ENCODE measurements around the gene MAPK8IP1. TPM values are rescaled to one million over a fixed set of nuclear protein-coding genes. Genes with fewer than 3 reads are reported as not detected.

MAPK8IP1 gene
- total and polyA plus RNA-seq, 8 donors, result 21.3 to 49.7 (median 33.5) TPM

DNA sequence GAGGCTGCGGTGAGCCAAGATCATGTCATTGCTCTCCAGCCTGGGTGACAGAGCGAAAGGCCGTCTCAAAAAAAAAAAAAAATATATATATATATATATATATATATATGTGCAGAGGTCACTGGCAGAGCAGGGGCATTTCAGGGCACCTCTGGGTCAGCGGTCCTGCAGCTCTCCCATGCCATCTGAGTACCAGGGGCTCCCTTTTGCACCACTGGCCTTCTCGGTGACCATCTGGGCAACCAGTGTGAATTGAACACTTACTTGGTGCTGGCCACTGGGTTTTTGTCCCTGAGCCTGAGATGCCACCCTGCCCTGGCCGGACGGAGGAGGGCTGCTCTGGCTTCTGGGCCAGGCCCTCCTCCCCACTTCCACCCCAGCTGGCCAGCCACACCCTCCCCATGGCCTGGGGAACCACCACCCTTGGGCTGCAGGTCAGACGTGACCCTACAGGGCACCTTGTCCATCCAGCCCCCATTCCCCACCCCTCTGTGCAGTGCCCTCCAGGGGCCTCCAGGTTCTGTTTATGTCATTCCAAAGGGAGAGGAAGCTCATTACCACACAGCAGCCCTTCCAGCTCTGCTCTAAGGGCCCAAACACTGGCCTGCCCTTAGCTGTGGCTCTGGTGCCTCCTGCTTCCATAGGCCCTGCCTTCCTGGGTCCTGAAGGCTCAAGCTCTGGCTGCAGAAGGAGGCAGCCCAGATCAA lies 10.3 kb downstream of the MAPK8IP1 start:
- H3K27ac ChIP-seq, result no peak overlapping the region
- H3K9me3 ChIP-seq, result no peaks in the 10 kb centered on the region
- TF ChIP-seq, protein P1, sequence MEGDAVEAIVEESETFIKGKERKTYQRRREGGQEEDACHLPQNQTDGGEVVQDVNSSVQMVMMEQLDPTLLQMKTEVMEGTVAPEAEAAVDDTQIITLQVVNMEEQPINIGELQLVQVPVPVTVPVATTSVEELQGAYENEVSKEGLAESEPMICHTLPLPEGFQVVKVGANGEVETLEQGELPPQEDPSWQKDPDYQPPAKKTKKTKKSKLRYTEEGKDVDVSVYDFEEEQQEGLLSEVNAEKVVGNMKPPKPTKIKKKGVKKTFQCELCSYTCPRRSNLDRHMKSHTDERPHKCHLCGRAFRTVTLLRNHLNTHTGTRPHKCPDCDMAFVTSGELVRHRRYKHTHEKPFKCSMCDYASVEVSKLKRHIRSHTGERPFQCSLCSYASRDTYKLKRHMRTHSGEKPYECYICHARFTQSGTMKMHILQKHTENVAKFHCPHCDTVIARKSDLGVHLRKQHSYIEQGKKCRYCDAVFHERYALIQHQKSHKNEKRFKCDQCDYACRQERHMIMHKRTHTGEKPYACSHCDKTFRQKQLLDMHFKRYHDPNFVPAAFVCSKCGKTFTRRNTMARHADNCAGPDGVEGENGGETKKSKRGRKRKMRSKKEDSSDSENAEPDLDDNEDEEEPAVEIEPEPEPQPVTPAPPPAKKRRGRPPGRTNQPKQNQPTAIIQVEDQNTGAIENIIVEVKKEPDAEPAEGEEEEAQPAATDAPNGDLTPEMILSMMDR (IDR thresholded peaks at IDR 0.05), result no peak
- ATAC-seq (no peak), FAIRE-seq (no peak), DNase-seq (peak in 2 of 6 donors; percentile 30 to 64)
- no peak overlapping the region for H3K4me3 ChIP-seq
- 90 to 95% methylated on average over 8 of the region's 8 CpGs for WGBS, 2 donors
- H3K4me1 ChIP-seq, result peaks cover 0 to 7% (median 4%) of the 10 kb centered on the region in 3 donors
- H3K27me3 ChIP-seq, result no peaks in the 10 kb centered on the region
- no peaks in the 10 kb centered on the region for H3K36me3 ChIP-seq
- intact Hi-C loops (cut with DNase I), result no loop called here

DNA sequence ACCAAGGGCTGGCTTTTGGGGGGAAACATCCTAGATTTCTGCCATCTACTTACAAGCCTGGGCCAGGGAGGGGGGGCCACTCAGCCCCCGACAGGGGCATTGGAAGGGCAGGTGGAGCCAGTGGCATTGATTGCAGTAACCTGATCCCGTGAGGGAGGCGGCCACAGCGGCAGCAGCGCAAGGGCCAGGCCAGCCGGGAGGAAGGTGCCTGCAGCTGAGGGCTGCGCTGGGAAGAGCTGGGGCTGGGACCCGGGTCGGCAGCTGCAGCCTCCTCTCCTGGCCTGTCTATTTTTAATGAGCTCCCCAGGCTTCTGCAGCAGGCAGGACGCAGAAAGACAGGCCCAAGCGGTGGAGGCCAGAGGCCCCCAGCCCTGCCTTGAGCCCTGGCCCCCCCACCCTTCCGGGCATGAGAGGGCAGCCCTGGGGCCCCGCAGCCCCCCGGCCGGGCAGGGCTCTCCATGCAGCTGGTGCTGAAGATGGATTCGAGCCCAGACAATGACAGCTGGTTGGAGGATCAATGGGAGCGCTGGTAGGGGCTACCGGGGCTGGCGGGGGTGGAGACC lies 11.1 kb downstream of the MAPK8IP1 start:
- Histone ChIP-seq H3K9me3 (no peaks in the 10 kb centered on the region), H3K27me3 (no peaks in the 10 kb centered on the region), H3K4me1 (peaks cover 0 to 7% (median 4%) of the 10 kb centered on the region in 3 donors), H3K36me3 (no peaks in the 10 kb centered on the region), H3K4me3 (peak overlapping the region in 1 of 4 donors; percentile 7), H3K27ac (no peak overlapping the region)
- 16 to 19% methylated on average over 19 of the region's 19 CpGs for WGBS, 2 donors
- peak in 3 of 6 donors; percentile 58 to 88 (median 70) for DNase-seq
- no peak for FAIRE-seq
- ATAC-seq, result peak in 3 of 4 donors; percentile 13 to 40 (median 18)
- TF ChIP-seq, protein P1 (IDR thresholded peaks at IDR 0.05), result no peak
- intact Hi-C loops (cut with DNase I), result no loop called here

DNA sequence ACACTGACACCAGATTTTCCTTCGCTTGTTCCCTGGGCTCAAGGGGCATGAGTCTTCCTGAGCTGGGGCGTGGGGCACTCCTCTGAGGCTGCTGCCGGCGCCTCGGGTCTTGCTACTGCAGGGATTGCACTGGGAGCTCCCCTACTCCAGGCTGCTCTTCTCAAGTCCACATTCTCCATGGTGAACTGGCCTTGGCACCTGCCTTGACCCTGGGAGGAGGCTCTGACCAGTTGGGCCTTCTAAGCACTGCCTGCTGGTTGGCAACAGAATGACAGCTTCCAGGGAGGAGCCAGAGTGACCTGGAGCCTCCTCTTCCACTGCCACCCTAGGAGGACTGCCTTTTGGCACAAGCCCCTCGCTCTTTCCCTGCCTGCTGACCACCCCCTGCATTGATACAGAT lies 12.1 kb downstream of the MAPK8IP1 start:
- no peak overlapping the region for H3K27ac ChIP-seq
- H3K4me3 ChIP-seq, result no peak overlapping the region
- H3K4me1 ChIP-seq, result peaks cover 0 to 7% (median 4%) of the 10 kb centered on the region in 3 donors
- WGBS, 2 donors, result 87 to 93% methylated on average over 6 of the region's 6 CpGs
- peaks cover 0 to 5% (median 0%) of the 10 kb centered on the region in 3 donors for H3K36me3 ChIP-seq
- no peaks in the 10 kb centered on the region for H3K27me3 ChIP-seq
- intact Hi-C loops (cut with DNase I), result no loop called here
- H3K9me3 ChIP-seq, result no peaks in the 10 kb centered on the region
- no peak for FAIRE-seq
- ATAC-seq, result no peak
- TF ChIP-seq, protein P1 (IDR thresholded peaks at IDR 0.05), result no peak
- DNase-seq, result peak in 1 of 6 donors; percentile 46

DNA sequence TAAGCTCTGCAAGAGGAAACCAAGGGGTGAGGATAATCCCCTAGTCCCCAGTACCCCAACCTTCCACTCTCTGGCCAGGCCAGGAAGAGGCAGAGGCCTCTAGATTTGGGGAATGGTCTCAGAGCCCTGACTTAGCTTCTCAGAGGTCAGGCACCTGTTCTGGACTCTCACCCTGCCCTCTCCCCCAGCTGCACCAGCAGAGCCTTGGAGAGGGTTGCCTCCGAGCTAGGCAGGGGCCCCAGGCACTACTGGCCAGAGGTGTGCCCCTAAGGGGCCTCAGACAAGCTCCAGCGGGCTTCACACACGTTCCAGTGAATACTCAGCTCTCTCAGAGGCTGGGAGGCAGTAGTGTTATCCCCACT lies 13.6 kb downstream of the MAPK8IP1 start:
- Histone ChIP-seq H3K36me3 (peaks cover 0 to 14% (median 3%) of the 10 kb centered on the region in 3 donors), H3K27ac (peak overlapping the region in 3 of 4 donors; percentile 82 to 95 (median 93)), H3K4me1 (peaks cover 0 to 10% (median 5%) of the 10 kb centered on the region in 3 donors), H3K27me3 (no peaks in the 10 kb centered on the region), H3K9me3 (no peaks in the 10 kb centered on the region), H3K4me3 (peak overlapping the region in 1 of 4 donors; percentile 65)
- whole genome bisulfite sequencing, 2 donors, result 29 to 33% methylated on average over 3 of the region's 3 CpGs
- peak in 1 of 6 donors; percentile 69 for DNase-seq
- TF ChIP-seq, protein P1 (IDR thresholded peaks at IDR 0.05), result no peak
- ATAC-seq, result no peak
- FAIRE-seq, result no peak
- intact Hi-C loops (cut with DNase I), result no loop called here
